H1 (cell line): ENCODE results near the gene ANKS1A. TPM values are rescaled to one million over a fixed set of nuclear protein-coding genes. Genes with fewer than 3 reads are reported as not detected.

Source experiments
- CTCF ChIA-PET: fragments of 300-600 bp; sonication (Branson Sonifier 250); formaldehyde crosslinking; loops from one replicate; lab custom pipeline; 2021; ENCODE audit not compliant: partially characterized antibody; lab: Charles Lee
- POLR2A ChIA-PET: fragments of 300-600 bp; sonication (Branson Sonifier 250); formaldehyde crosslinking; loops from one replicate; lab custom pipeline; 2021; ENCODE audit warnings: inconsistent platforms; ENCODE audit not compliant: partially characterized antibody; lab: Charles Lee
- DNase-seq, 2 experiments: peaks; one replicate each; pipeline versions ENCODE4 v3.0.0 to v3.0.0-alpha.2; 2010 to 2022; ENCODE audit warnings: low spot score in 2 of 2, low read depth in 1 of 2, mixed read lengths in 1 of 2
- FAIRE-seq: peaks from 2 replicates; lab custom pipeline; 2011; peaks lifted over from hg19 to GRCh38; lab: Jason Lieb, UNC
- H2AFZ ChIP-seq: 2 replicates; pipeline ENCODE4 v1.8.1; 2012; ENCODE audit warnings: low read length, inconsistent platforms
- H2AK5ac ChIP-seq: 2 replicates; pipeline ENCODE4 v1.6.1; 2013; ENCODE audit warnings: low read depth, low read length
- H2BK120ac ChIP-seq: replicated peaks from 2 replicates; pipeline ENCODE3; 2013; ENCODE audit warnings: low read depth, low read length, inconsistent platforms
- H2BK12ac ChIP-seq: 2 replicates; pipeline ENCODE4 v1.6.1; 2013; ENCODE audit warnings: low read depth, low read length
- H2BK15ac ChIP-seq: 2 replicates; pipeline ENCODE4 v1.6.1; 2013; ENCODE audit warnings: low read length
- H2BK20ac ChIP-seq: 2 replicates; pipeline ENCODE4 v1.6.1; 2013; ENCODE audit warnings: low read length
- H2BK5ac ChIP-seq: 2 replicates; pipeline ENCODE4 v1.6.1; 2013; ENCODE audit warnings: low read depth, low read length
- H3K14ac ChIP-seq: 2 replicates; pipeline ENCODE4 v1.6.1; 2013; ENCODE audit warnings: inconsistent platforms; ENCODE audit not compliant: insufficient read length
- H3K18ac ChIP-seq: 2 replicates; pipeline ENCODE4 v1.6.1; 2013; ENCODE audit warnings: low read length; ENCODE audit errors: extremely low read depth
- H3K23ac ChIP-seq: 2 replicates; pipeline ENCODE4 v1.6.1; 2013; ENCODE audit warnings: inconsistent platforms; ENCODE audit not compliant: insufficient read length
- H3K23me2 ChIP-seq: 2 replicates; pipeline ENCODE4 v1.6.1; 2013; ENCODE audit warnings: low read depth, low read length
- H3K27ac ChIP-seq: 2 replicates; pipeline ENCODE4 v1.6.1; 2011; ENCODE audit warnings: low read depth, low read length, inconsistent platforms
- H3K27me3 ChIP-seq, 4 experiments: replicated peaks in 1 of 4; 1 replicate in 1 of 4; 2 replicates in 3 of 4; pipeline versions ENCODE4 v1.6.1 to v1.8.1; 2011 to 2013; ENCODE audit warnings: low read length in 3 of 4, mild to moderate bottlenecking in 3 of 4, inconsistent platforms in 2 of 4, mixed read lengths in 2 of 4, moderate library complexity in 1 of 4; ENCODE audit not compliant: control insufficient read depth in 3 of 4, insufficient read depth in 3 of 4; ENCODE audit errors: extremely low read depth in 1 of 4
- H3K36me3 ChIP-seq, 4 experiments: 2 replicates each; pipeline versions ENCODE4 v1.6.1 to v1.8.1; 2011 to 2013; ENCODE audit warnings: mild to moderate bottlenecking in 4 of 4, low read length in 3 of 4, moderate library complexity in 2 of 4, control low read depth in 1 of 4, inconsistent platforms in 1 of 4; ENCODE audit not compliant: insufficient read depth in 4 of 4, control insufficient read depth in 2 of 4
- H3K4ac ChIP-seq: replicated peaks from 2 replicates; pipeline ENCODE3; 2013; ENCODE audit warnings: low read length, low read depth, mixed read lengths, inconsistent platforms; ENCODE audit not compliant: insufficient read length
- H3K4me1 ChIP-seq, 4 experiments: replicated peaks in 1 of 4; 1 replicate in 1 of 4; 2 replicates in 3 of 4; pipeline versions ENCODE4 v1.6.1 to v1.8.1; 2011 to 2013; ENCODE audit warnings: low read length in 3 of 4, inconsistent platforms in 2 of 4, mixed read lengths in 1 of 4; ENCODE audit not compliant: insufficient read depth in 4 of 4, control insufficient read depth in 3 of 4
- H3K4me2 ChIP-seq, 2 experiments: 2 replicates each; pipeline versions ENCODE4 v1.6.1 to v1.8.1; 2011 to 2013; ENCODE audit warnings: low read depth in 2 of 2, low read length in 2 of 2, control low read depth in 1 of 2, inconsistent platforms in 1 of 2, mild to moderate bottlenecking in 1 of 2; ENCODE audit not compliant: insufficient read depth in 1 of 2
- H3K4me3 ChIP-seq, 4 experiments: fragments of 200-600, 300-600 bp in 1 of 4; sonication (generic), shearing (Covaris generic), sonication (Bioruptor Twin) in 1 of 4; 2 replicates each; pipeline versions ENCODE4 v1.5.1 to v1.8.1; 2011 to 2016; ENCODE audit warnings: low read length in 4 of 4, low read depth in 3 of 4, control low read depth in 2 of 4, inconsistent platforms in 2 of 4, mild to moderate bottlenecking in 2 of 4, mixed read lengths in 1 of 4, moderate library complexity in 1 of 4; ENCODE audit not compliant: insufficient read depth in 2 of 4; ENCODE audit errors: extremely low read depth in 1 of 4
- H3K56ac ChIP-seq: replicated peaks from 2 replicates; pipeline ENCODE3; 2013; ENCODE audit warnings: low read depth, mild to moderate bottlenecking, mixed read lengths, low read length, inconsistent platforms; ENCODE audit not compliant: insufficient read length
- H3K79me1 ChIP-seq: 2 replicates; pipeline ENCODE4 v1.6.1; 2013; ENCODE audit warnings: low read depth, low read length, control low read depth
- H3K79me2 ChIP-seq, 2 experiments: 2 replicates each; pipeline versions ENCODE4 v1.6.1 to v1.8.1; 2012 to 2013; ENCODE audit warnings: low read length in 2 of 2, mild to moderate bottlenecking in 2 of 2, inconsistent platforms in 1 of 2; ENCODE audit not compliant: insufficient read depth in 2 of 2, control insufficient read depth in 1 of 2
- H3K9ac ChIP-seq, 4 experiments: replicated peaks in 1 of 4; 1 replicate in 1 of 4; 2 replicates in 3 of 4; pipeline versions ENCODE4 v1.6.1 to v1.8.1; 2011 to 2013; ENCODE audit warnings: low read depth in 3 of 4, low read length in 3 of 4, control low read depth in 2 of 4, mild to moderate bottlenecking in 2 of 4, moderate library complexity in 2 of 4, inconsistent platforms in 1 of 4; ENCODE audit errors: extremely low read depth in 1 of 4
- H3K9me3 ChIP-seq, 2 experiments: 2 replicates each; pipeline versions ENCODE4 v1.6.1 to v1.8.1; 2012 to 2013; ENCODE audit warnings: mild to moderate bottlenecking in 2 of 2, moderate library complexity in 2 of 2, control low read depth in 1 of 2, inconsistent platforms in 1 of 2, low read depth in 1 of 2, low read length in 1 of 2, mixed read lengths in 1 of 2; ENCODE audit not compliant: insufficient read depth in 2 of 2
- H4K20me1 ChIP-seq, 2 experiments: replicated peaks in 1 of 2; 2 replicates each; pipeline versions ENCODE3 to v1.8.1; 2011 to 2013; ENCODE audit warnings: inconsistent platforms in 2 of 2, low read length in 2 of 2, mild to moderate bottlenecking in 1 of 2; ENCODE audit not compliant: insufficient read depth in 2 of 2, control insufficient read depth in 1 of 2
- H4K5ac ChIP-seq: 2 replicates; pipeline ENCODE4 v1.6.1; 2013; ENCODE audit warnings: low read length, low read depth, mixed read lengths, inconsistent platforms; ENCODE audit not compliant: insufficient read length
- H4K8ac ChIP-seq: 2 replicates; pipeline ENCODE4 v1.8.0; 2013; ENCODE audit warnings: mild to moderate bottlenecking, moderate library complexity, low read length, inconsistent platforms; ENCODE audit not compliant: insufficient read depth; ENCODE audit errors: extremely low read depth
- H4K91ac ChIP-seq: replicated peaks from 2 replicates; pipeline ENCODE3; 2013; ENCODE audit warnings: low read length, mixed read lengths, inconsistent platforms; ENCODE audit not compliant: insufficient read length
- WGBS, 2 experiments: shearing (Covaris generic) in 1 of 2; methylation state at CpG; one replicate each; pipeline versions ENCODE4 v1.1.6 to v1.1.7; 2013 to 2015; ENCODE audit warnings: low lambda C conversion rate in 2 of 2, mixed read lengths in 2 of 2, inconsistent platforms in 1 of 2, low coverage in 1 of 2, missing lambda C conversion rate in 1 of 2; ENCODE audit not compliant: insufficient replicate concordance in 2 of 2, insufficient coverage in 1 of 2, insufficient read length in 1 of 2; ENCODE audit errors: extremely low coverage in 1 of 2, missing lambda C conversion rate in 1 of 2; 5-methylcytosine and 5-hydroxymethylcytosine counted together
- polyA plus RNA-seq, 7 experiments: library from polyadenylated mRNA; depleted of rRNA in 3 of 7; stranded (reverse) in 5 of 7; unstranded in 2 of 7; fragments of >200 nt in 5 of 7; fragments of 200-250 nt in 2 of 7; gene quantifications; 1 replicate in 5 of 7; 2 replicates in 1 of 7; 4 replicates in 1 of 7; pipeline versions ENCODE4 v1.2.1 to v1.2.3, GENCODE V29; 2011 to 2013; ENCODE audit warnings: missing spikeins in 2 of 7, mixed read lengths in 2 of 7
- total RNA-seq: library from RNA; stranded (reverse); fragmentation: NEBNext Ultra II Directional; extraction: Animal tissue kit (Norgen Biotek cat#: 25700); gene quantifications from 2 replicates; pipeline ENCODE4 v1.2.1, GENCODE V29; 2021

Gene ANKS1A
- total and polyA plus RNA-seq, 2 of the 8 experiments (the other 6 are each of a cell fraction or from before 2014, with no cell fraction given): 9.8 to 30.9 TPM

GRCh38 chr6:35078226-35078850 lies 189.3 kb downstream of the ANKS1A start:
- CTCF ChIA-PET: interaction anchor here (0.7 to 8.6 kb wide), 6 partner anchors 8 to 91 kb away, joined by 3 to 52 read pairs (median 7); no protein-coding TSS in a partner anchor

More at GRCh38 chr6:35078226-35078850, 189.3 kb downstream of the ANKS1A start:
- Histone ChIP-seq H3K27ac (no peak overlapping the region), H2BK12ac (no peak overlapping the region), H3K14ac (no peak overlapping the region), H3K79me1 (no peaks in the 10 kb centered on the region), H4K91ac (no peak overlapping the region), H3K56ac (no peak overlapping the region), H3K23me2 (no peaks in the 10 kb centered on the region), H3K4me2 (no peak overlapping the region), H3K36me3 (peaks cover 2 to 11% (median 7%) of the 10 kb centered on the region in 4 experiments; a peak in 7 of 8 replicates), H3K4ac (no peak overlapping the region), H2BK15ac (no peak overlapping the region), H3K79me2 (no peaks in the 10 kb centered on the region), H3K4me1 (peaks cover 0 to 10% (median 4%) of the 10 kb centered on the region in 4 experiments; a peak in 3 of 7 replicates), H2BK20ac (no peak overlapping the region), H3K18ac (no peak overlapping the region), H3K23ac (no peak overlapping the region), H4K5ac (no peak overlapping the region), H3K9me3 (no peaks in the 10 kb centered on the region), H2BK120ac (no peak overlapping the region), H3K9ac (no peak overlapping the region), H2BK5ac (no peak overlapping the region), H2AFZ (no peak overlapping the region), H4K20me1 (no peaks in the 10 kb centered on the region), H2AK5ac (no peak overlapping the region), H3K27me3 (no peaks in the 10 kb centered on the region), H4K8ac (no peak overlapping the region), H3K4me3 (no peak overlapping the region)
- FAIRE-seq (no peak), DNase-seq (no peak)
- POLR2A ChIA-PET: no interaction called here
- 94% methylated on average over 19 of the region's 20 CpGs; no CpG with 5 or more reads in 1 of the 2 experiments for WGBS, 2 experiments
